GM19035 (cell line): ENCODE data around the gene LYPLA2.

Experiments used
- ATAC-seq: cut with Tn5 transposase; IDR thresholded peaks from one replicate; pipeline ENCODE4 v1.9.1; 2021; ENCODE audit not compliant: unreplicated experiment

Gene LYPLA2

DNA sequence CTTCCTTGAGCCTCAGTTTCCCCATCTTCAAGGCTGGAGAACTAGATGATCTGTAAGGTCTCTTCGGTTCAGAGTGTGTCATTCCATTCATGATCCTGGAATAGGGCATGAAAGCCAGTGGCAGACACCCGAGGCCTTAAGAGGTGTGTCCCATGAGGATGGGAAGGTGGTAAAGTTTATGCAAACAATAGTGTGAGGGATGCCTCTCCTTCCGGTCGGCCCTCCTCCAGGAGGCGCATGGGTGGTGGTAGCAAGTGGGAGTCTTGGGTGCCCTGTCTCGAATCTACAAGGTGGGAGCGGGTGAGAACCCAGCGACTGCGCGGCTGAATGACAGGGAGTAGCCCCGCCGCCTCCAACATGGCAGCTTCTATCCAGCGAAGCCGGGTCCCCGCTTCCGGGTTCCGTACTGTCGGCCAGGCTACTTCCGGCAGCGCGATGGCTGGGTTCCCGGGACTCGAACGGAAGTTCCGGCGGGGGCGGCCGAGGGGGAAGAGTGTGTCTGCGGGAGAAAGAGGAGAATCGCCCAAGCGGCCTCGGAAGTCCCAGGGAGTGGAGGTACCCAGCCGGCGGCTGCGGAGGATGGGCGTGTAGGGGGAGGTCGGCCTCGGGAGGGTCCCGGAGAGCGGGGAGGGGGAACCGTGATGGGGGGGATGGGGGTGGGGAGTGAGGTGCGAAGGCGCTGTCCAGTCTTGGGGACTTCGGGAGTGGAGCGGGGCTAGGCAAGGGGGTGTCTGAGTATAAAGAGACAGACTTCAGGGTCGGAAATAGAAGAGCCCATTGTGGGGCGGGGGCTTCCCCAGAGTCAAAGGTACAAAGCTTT, at the start of gene LYPLA2:
LYPLA2 (plus strand) TSS at position 450 of the 820 bp plus-strand sequence. CDS start 1,538 bp downstream, outside the sequence.
- peak; percentile 80 for ATAC-seq

DNA sequence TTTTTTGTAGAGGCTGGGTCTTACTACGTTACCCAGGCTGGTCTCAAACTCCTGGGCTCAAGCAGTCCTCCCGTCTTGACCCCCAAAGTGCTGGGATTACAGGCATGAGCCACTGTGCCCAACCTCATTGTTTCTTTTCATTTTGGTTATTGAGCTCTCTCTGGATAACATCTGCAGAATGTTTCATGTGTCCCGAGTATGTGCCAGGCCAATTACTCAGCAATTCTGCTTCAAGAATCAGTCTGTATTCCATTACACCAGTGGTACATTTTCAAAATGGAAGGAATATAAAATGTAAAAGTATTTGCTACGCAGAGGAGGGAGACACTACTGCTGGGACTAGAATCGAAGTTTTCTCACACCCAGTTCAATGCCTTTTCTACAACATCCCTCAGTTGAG, 49.3 kb upstream of the LYPLA2 start:
- no peak for ATAC-seq

DNA sequence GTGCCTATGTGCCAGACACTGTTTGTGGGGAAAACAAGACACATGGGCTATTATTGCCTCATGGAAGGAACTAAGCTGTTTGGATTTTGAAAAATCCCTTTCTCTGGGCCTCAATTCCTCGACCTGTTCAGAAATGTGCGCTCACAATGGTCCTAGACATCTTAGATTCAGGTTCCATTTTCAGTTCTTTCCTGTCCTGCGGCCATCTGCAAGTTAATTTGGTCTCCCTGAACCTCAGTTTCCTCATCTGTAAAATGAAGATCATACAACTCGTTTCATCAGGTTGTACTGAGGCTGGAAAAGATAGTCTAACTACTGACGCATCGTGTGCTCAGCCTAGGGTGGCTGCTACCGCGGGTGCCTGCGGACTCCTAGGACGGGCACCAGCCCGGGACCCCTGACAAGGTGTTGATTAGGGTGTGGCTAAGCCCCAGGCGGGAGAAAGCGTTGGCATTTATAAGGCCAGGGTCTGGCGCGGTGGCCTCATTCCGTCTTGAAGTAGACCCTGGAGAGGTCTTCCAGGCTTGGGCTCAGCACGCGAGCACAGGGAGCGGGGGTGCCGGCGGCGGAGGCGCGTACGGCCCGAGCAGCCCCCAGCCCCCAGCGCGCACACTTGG, 48.2 kb upstream of the LYPLA2 start:
- peak; percentile 16 for ATAC-seq

DNA sequence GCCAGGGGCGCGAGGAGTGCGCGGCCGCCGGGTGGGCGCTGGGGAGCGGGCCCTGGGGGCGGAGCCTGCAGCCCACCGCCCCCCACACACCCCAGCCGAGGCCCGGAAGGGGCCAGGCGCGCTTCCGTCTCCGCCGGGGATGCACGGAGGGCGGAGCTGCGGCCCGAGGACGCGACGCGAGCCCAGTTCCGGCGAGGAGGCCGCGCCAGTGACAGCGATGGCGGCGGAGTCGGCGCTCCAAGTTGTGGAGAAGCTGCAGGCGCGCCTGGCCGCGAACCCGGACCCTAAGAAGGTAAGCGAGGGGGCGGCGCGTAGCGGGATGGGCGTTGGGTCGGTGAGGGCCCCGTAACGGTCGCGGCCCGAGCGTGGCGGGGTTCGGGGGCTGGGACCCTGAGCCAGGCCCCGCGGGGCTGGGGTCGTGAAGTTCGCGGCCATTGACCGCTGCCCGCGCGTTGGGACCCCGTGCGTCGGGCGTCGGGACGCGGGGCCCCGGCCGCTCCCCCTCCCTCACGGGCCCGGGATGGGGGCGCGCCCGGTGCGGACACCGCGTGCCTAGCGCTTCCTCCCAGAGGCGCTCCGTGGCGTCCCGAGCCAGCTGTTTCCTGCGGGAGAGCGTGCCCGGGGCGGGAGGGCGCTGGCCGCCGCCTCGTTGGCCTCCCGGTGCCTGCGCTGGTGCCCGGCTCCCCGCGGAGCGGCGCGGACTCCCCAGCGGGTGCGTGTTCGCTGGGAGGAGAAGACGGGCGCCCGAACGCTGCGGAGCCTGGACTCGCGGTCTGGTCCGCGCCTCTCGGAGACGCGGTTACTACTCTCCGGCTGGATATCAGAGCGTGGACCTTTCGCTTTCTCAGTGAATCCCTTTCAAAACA, 47.4 kb upstream of the LYPLA2 start, which contains the start of gene ELOA:
ELOA (plus strand) TSS at position 185 of the 866 bp plus-strand sequence; CDS start at position 218, 33 bp downstream.
- ATAC-seq, result peak; percentile 77

DNA sequence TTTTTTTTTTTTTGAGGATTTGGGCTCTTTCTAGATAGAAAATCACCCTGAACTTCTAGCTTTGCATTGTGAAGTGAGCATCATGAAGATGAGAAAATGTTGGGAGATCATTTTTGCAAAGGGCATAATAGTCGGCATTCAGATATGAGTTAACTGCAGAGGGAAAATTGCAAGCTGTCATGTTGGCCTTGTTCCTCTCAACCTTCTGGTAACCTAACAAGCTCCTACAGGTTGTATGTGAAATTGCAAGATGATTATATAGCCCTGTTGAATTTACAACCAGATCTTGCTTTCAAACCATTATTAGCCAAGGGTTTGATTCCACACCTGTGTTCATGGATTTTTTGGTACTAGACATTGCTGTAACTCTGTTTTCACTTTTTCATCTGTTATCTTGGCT, 45.4 kb upstream of the LYPLA2 start:
- no peak for ATAC-seq

DNA sequence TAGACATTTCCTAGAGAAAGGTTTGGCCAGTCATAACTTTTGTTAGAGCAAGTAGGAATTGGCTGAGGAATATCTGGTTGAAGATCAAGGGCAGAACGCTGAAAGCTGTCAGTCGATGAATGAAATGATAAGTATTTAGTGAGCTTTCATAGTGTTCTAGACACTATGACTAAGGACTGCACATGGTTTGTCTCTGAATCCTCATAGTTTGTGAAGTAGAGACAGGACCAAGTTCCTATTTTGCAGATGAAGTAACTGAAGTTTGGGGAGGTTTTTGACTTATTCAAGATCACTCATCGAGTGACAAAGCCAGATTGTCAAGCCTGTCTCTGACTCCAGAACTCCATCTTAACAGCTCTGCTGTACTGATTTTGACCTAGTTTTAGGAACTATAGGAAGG, 42.9 kb upstream of the LYPLA2 start:
- no peak for ATAC-seq

DNA sequence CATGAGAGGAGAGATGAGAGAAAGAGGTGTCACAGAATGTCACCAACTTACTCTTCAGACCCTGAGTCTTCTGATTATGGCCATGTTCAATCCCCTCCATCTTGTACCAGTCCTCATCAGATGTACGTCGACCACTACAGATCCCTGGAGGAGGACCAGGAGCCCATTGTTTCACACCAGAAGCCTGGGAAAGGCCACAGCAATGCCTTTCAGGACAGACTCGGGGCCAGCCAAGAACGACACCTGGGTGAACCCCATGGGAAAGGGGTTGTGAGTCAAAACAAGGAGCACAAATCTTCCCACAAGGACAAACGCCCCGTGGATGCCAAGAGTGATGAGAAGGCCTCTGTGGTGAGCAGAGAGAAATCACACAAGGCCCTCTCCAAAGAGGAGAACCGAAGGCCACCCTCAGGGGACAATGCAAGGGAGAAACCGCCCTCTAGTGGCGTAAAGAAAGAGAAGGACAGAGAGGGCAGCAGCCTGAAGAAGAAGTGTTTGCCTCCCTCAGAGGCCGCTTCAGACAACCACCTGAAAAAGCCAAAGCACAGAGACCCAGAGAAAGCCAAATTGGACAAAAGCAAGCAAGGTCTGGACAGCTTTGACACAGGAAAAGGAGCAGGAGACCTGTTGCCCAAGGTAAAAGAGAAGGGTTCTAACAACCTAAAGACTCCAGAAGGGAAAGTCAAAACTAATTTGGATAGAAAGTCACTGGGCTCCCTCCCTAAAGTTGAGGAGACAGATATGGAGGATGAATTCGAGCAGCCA, 39.7 kb upstream of the LYPLA2 start:
- no peak for ATAC-seq

DNA sequence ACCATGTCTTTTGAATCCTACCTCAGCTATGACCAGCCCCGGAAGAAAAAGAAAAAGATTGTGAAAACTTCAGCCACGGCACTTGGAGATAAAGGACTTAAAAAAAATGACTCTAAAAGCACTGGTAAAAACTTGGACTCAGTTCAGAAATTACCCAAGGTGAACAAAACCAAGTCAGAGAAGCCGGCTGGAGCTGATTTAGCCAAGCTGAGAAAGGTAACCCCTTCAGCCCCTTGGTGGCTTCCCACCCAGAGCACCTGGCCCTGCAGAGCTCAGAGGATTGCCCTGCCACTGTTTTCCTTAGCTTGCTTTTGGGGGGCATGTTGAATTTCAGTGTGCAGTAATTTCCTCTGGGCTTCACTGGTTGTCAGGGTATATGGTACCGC, 39.1 kb upstream of the LYPLA2 start:
- ATAC-seq, result no peak

DNA sequence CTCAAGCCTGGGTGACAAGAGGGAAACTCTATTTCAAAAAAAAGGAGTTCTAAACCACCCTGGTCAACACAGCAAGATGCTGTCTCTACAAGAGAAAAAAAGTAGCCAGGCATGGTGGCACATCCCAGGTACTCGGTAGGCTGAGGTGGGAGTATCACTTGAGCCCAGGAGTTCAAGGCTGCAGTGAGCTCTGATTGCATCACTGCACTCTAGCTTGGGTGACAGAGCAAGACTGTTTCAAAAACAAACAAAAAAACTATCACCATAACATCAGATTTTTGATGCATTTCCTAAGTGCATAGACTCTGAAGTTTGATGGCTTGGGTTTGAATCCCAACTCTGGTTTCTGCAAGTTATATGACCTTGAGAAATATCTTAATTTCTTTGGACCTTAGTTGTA, 38.0 kb upstream of the LYPLA2 start:
- ATAC-seq, result no peak

DNA sequence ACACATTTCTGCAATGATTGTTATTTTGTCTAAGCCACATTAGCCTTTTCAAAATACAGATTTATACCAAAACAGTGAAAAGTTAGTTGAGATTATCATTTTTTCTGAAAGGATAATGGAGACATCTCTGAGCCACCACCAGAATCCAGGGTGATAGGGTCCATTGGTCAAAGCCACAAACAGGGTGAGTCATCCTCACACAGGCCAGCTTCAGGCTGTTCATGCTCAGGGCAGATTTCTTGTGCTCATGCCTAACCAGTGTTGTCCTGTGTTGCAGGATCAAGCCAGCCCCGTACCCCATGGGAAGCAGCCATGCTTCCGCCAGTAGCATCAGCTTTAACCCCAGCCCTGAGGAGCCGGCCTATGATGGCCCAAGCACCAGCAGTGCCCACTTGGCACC, 34.3 kb upstream of the LYPLA2 start:
- no peak for ATAC-seq

DNA sequence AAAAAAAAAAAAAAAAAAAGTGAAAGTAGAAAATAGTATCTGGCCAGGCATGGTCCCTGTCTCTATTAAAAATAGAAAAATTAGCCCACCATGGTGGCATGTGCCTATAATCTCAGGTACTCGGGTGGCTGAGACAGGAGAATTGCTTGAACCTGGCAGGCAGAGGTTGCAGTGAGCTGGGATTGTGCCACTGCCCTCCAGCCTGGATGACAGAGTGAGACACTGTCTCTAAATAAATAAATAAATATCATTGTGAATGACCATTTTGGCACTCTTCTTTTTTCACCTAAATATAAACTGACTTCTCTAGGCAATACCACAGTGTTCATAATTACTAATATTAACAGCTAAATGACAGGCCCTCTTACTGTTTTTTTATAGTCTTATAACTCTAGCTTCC, 33.1 kb upstream of the LYPLA2 start:
- no peak for ATAC-seq

DNA sequence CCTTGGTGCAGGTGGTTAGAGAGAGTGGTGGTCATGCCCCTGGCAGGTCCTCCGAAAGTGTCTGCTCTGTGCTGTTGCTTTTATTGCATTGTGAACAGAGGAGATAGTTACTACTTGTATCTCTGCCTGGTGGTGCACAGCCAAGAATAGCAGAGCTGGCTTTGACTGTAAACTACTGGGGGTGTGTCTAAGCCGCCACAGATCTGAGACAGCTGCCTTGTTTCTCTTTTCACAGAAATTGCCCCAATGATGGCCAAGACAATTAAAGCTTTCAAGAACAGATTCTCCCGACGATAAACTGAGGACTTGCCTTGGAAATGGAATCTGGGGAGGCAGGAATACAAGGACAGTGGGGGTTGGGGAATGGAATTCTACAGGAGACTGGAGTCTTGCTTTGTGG, 31.7 kb upstream of the LYPLA2 start:
- ATAC-seq, result no peak

DNA sequence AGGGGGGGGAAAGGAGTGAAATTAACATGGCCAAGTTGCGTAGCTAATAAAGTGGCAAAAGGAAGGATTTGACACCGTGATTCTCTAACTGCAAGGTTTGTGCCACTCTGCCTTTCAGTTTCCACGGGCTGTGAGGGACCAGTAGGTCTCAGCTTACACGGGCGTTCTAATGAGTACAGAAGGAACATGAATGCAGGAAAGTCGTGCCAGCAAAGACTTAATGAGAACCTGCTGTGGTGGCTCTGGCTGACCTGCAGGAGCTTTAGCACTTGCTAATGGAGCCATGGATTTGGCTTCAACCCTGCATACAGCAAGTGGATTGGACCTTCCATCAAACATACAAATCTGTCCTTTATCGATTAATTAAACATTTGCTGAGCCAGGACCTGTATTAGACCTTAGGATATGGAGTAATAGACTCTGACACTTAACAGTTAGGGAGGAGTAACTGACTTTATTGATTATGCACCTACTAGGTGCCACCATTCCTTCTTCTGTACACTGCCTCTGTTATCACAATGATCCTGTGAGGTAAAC, 27.8 kb upstream of the LYPLA2 start:
- ATAC-seq, result no peak

DNA sequence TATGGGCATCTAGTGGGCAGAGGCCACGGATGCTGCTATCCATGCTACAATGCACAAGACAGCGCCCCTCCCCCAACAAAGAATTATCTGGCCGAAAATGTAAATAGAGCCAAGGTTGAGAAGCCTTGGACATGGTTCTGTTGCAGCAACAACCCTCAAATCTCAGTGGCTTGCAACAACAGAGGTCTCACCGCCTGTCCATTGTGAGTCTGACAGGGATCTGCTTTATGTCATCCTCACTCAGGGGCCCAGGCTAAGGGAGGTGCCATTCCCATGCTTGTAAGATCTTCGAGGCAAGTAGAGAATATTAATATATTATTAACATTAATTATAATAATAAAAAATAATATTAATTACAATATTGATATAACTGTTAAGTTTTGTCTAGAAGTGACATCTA, 22.2 kb upstream of the LYPLA2 start:
- no peak for ATAC-seq

DNA sequence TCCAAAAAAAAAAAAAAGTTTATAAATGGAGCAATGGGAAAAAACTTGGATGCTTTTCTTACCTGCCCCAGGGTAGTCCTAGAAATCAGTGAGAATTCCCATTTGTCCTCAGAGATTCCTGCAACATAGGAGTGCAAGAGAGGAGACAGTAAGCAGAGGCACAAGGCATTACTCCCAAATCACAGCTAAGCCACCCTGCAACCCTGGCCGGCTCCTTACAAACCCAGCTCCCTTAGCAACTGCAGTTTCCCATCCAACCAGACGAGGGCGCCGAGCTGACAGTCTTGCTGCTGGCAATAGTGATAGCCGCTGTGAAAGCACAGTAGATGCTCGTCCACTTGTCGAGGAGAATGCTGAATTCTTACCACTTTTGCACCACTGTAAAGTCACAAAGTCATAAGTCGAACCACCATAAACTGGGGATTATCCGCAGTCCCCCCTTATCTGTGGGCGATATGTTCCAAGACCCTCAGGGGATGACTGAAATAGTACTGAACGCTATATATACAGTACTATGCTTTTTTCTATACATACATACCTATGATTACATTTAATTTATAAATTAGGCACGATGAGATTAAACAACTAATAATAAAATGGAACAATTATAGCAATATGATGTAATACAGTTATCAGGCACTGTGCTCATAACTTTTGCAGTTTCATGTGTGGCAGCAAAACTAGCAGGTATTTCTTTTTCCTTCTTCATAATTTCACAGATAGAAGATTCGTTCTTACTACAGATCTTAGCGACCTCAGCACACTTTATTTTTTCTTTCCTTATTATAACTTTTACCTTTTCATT, 18.7 kb upstream of the LYPLA2 start:
- no peak for ATAC-seq

DNA sequence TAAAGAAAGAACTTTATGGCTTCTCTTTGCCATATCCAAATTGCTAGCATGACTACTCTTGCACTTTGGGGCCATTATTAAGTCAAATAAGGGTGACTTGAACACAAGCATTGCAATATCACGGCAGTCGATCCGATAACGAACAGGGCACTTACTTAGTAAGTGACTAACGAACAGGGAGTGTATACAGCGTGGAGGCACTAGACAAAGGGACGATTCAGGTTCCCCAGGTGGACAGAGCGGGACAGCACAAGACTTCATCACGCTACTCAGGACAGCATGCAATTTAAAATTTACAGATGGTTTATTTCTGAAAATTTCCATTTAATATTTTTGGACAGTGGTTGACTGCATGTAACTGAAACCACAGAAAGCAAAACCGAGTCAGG, 18.1 kb upstream of the LYPLA2 start:
- no peak for ATAC-seq

DNA sequence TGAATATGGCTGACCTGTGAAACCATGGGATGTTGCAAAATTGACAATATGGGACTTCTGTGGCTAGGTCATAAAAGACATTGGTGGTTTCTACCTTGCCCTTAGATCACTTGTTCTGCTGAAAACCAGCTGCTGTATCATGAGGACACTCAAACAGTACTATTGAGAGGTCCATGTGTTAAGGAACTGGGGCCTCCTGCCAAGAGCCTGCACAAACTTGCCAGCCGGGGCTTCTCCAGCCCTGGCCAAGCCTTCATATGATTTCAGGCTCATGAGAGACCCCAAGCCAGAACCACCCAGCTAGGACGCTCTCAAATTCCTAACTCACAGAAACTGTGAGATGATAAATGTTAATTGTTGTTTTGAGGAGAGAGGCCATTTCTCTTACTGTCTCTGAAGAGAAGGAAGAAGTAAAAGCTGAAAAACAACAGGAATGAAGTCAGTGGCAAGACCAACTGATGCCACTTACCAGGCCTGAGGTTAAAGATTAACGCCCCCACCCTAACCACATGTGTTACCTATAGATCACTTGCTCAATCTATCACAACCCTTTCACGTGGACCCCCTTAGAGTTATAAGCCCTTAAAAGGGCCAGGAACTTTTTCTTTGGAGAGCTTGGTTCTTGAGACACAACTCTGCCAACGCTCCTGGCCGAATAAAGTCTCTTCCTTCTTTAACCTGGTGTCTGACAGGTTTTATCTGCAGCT, 16.6 kb upstream of the LYPLA2 start:
- no peak for ATAC-seq

DNA sequence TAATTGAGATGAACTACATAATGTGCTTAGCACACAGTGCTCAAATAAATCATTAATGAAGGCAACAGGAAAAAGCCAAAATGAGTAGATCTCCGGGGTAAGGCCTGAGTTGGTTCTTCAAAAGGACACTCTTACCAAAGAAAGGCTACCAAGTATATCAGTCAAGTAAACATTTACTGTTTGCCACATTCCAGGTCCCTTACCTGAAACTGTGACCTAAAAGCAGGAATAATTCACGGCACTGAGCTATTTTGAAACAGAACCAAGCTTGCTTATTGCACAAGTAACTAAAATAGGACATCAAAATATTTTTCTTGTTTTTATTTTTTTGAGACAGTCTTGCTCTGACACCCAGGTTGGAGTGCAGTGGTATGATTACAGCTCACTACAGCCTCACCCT, 14.7 kb upstream of the LYPLA2 start:
- ATAC-seq, result no peak
